Measurements from ENCODE around the gene COL4A6.
A peak's percentile ranks its signal among the peaks of the same experiment; 100 is the strongest.

The COL4A6 gene

DNA sequence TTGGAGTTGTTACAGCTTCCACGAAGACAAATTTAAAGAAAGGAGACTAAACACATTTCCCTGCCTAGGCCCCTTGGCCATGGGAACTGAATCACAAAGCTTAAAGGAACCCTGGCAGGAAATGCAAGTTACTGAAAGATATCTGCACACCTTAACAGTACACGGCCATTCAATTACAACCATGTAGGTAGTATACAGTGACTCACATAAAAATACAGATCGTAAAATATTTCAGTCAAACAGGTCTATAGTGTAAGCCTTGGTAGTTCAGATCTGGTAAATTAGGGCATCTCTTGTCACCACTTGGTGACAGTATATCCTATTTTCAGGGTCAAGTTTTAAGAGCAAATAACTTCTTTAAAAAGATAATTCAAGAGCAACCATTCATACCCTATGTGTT lies 234.7 kb downstream of the COL4A6 start:
- TF ChIP-seq, protein P1, sequence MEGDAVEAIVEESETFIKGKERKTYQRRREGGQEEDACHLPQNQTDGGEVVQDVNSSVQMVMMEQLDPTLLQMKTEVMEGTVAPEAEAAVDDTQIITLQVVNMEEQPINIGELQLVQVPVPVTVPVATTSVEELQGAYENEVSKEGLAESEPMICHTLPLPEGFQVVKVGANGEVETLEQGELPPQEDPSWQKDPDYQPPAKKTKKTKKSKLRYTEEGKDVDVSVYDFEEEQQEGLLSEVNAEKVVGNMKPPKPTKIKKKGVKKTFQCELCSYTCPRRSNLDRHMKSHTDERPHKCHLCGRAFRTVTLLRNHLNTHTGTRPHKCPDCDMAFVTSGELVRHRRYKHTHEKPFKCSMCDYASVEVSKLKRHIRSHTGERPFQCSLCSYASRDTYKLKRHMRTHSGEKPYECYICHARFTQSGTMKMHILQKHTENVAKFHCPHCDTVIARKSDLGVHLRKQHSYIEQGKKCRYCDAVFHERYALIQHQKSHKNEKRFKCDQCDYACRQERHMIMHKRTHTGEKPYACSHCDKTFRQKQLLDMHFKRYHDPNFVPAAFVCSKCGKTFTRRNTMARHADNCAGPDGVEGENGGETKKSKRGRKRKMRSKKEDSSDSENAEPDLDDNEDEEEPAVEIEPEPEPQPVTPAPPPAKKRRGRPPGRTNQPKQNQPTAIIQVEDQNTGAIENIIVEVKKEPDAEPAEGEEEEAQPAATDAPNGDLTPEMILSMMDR (IDR thresholded peaks at IDR 0.05; ENCODE audit: extremely low read depth, insufficient read depth, missing control alignments) = no peak
- in situ Hi-C loops (cut with MboI; ENCODE audit: low pct_unique_long_range_greater_than_20kb, low sequenced_read_pairs, unreplicated experiment) = loop anchor here (25.0 kb wide), 1 partner anchor 334 kb away; no protein-coding TSS in a partner anchor
- DNase-seq (ENCODE audit: low spot score) = no peak

DNA sequence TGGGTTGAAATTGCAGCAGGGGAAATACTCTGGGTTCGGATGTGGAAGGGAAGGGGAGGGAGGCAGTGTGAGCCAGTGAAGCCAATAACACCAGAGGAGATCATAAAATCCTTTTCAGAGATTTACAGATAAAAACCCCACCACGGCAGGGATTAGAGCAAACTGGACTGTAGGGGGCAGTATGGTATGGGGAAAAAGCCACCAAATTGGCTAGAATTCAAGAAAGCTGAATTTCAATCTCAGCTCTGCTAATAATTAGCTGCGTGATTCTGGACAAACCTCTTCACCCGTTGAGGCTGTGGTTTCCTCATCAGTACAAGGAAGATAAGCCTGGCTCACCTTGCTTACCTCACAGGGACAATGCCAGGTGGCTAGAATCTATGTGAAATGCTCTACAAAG lies 238.5 kb downstream of the COL4A6 start:
- TF ChIP-seq, protein P1 (IDR thresholded peaks at IDR 0.05; ENCODE audit: extremely low read depth, insufficient read depth, missing control alignments) = peak; percentile 64
- DNase-seq (ENCODE audit: low spot score) = no peak
- in situ Hi-C loops (cut with MboI; ENCODE audit: low pct_unique_long_range_greater_than_20kb, low sequenced_read_pairs, unreplicated experiment) = loop anchor here (25.0 kb wide), 1 partner anchor 338 kb away; no protein-coding TSS in a partner anchor

DNA sequence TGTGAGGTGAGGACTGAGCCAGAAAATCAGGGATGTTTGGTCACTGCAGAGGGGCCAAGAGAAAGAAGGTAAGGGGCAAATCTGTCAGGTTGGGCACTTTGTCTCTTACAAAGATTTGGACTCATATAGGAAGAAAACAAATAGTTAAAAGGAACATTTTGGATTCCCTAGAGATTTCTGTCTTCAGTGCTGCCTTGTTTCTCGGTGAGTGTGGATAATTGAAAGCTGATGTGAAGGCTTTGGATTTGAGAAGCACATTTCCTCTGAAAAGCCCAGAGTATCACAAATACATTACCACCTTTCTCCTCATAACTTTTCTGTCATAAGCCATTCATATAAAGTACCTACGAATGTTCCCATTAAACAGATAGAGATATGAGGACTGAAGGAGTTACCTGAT lies 239.2 kb downstream of the COL4A6 start:
- TF ChIP-seq, protein P1 (IDR thresholded peaks at IDR 0.05; ENCODE audit: extremely low read depth, insufficient read depth, missing control alignments) = no peak
- in situ Hi-C loops (cut with MboI; ENCODE audit: low pct_unique_long_range_greater_than_20kb, low sequenced_read_pairs, unreplicated experiment) = no loop called here
- DNase-seq (ENCODE audit: low spot score) = no peak

DNA sequence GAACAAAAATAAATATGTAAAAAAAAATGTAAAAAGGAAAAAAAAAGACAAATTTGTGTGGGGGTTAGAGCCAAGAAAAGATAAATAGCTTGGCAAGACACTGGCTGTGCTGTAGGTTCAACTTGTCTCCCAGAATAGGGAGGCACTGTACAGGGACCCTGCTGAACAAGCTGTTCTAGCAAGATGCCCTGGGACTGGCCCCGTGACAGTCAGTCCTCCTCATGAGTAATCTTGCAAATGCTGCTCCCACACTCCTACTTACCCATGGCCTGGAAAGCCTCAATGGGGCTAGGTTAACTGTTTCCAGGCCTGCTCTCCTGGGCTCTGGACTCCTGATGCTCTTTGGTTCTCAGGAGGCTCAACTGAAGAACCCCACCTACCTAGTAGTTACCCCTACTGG lies 239.8 kb downstream of the COL4A6 start:
- TF ChIP-seq, protein P1 (IDR thresholded peaks at IDR 0.05; ENCODE audit: extremely low read depth, insufficient read depth, missing control alignments) = no peak
- in situ Hi-C loops (cut with MboI; ENCODE audit: low pct_unique_long_range_greater_than_20kb, low sequenced_read_pairs, unreplicated experiment) = no loop called here
- no peak for DNase-seq (ENCODE audit: low spot score)

DNA sequence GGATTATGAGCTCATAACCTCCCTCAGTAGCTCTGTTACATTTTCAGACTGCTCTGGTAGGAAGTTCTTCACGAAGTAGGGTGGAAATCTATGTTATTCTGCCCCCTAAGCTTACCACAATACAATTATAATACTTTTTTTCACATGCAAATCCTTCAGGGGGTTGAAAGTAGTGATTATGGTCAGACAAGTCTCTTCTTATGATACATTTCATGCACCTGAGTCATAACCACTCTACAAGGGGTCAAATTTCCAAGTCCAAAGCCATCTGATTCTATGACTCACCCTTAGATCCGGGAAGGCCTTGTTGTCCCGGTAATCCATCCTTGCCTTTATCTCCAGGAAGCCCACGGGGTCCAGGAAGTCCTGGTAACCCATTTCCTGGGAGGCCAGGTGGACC lies 251.4 kb downstream of the COL4A6 start:
- in situ Hi-C loops (cut with MboI; ENCODE audit: low pct_unique_long_range_greater_than_20kb, low sequenced_read_pairs, unreplicated experiment) = no loop called here
- no peak for DNase-seq (ENCODE audit: low spot score)
- TF ChIP-seq, protein P1 (IDR thresholded peaks at IDR 0.05; ENCODE audit: extremely low read depth, insufficient read depth, missing control alignments) = no peak

DNA sequence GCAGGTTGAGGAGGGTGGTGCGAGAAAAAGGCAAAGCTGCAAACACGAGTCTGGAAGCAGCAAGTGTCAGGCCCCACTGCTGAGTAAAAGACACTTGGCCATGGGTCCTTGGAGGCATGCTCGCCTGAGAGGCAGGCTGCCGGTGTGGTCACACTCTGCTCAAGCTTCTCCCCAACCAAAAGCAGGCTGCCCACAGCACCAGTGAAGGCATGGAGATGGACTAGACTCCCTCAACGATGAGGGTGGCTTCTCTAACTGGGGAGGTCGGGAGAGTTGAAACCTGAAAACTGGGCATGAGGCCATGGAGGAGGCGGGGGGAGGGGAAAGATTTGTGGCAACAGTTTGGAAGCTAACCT lies 260.1 kb downstream of the COL4A6 start:
- in situ Hi-C loops (cut with MboI; ENCODE audit: low pct_unique_long_range_greater_than_20kb, low sequenced_read_pairs, unreplicated experiment) = no loop called here
- TF ChIP-seq, protein P1 (IDR thresholded peaks at IDR 0.05; ENCODE audit: extremely low read depth, insufficient read depth, missing control alignments) = no peak
- no peak for DNase-seq (ENCODE audit: low spot score)

Measured in GM13977 (cell line).